Left ventricle myocardium inferior (tissue), 1 donor: ENCODE measurements around the gene KCNQ1. TPM values are rescaled to one million over a fixed set of nuclear protein-coding genes. Genes with fewer than 3 reads are reported as not detected.

ENCODE experiments used
- DNase-seq: peaks from one replicate; pipeline ENCODE4 v3.0.0-alpha.2; 2020
- H3K27ac ChIP-seq: fragments of 200-600 bp; replicated peaks from 2 replicates; pipeline ENCODE4 v1.8.0; 2021
- H3K27me3 ChIP-seq: fragments of 200-600 bp; 2 replicates; pipeline ENCODE4 v1.8.0; 2021; ENCODE audit warnings: low read depth
- H3K36me3 ChIP-seq: fragments of 200-600 bp; 2 replicates; pipeline ENCODE4 v1.8.0; 2021
- H3K4me1 ChIP-seq: fragments of 200-600 bp; 2 replicates; pipeline ENCODE4 v1.8.0; 2021
- H3K4me3 ChIP-seq: fragments of 200-600 bp; 2 replicates; pipeline ENCODE4 v1.8.0; 2021; ENCODE audit warnings: mild to moderate bottlenecking, moderate library complexity
- H3K9me3 ChIP-seq: fragments of 200-600 bp; replicated peaks from 2 replicates; pipeline ENCODE4 v1.8.0; 2021
- intact Hi-C: fragments of 100-400 bp; cut with micrococcal nuclease; formaldehyde crosslinking; loops from one replicate; pipeline ENCODE4 v1.11.0; 2022
- total RNA-seq: library from RNA; stranded (reverse); fragmentation: NEBNext Ultra II Directional; extraction: Animal tissue kit (Norgen Biotek cat#: 25700); gene quantifications from one replicate; pipeline ENCODE4 v1.2.1, GENCODE V29; 2021
- TF ChIP-seq, protein P1 (sequence below): fragments of 200-600 bp; IDR thresholded peaks from 2 replicates; pipeline ENCODE4 v1.8.0; 2021; ENCODE audit warnings: antibody characterized with exemption, mild to moderate bottlenecking, borderline replicate concordance
- donor health status: DM: no; HTN: yes; CAD: no; lungs with severe emphysema.

Gene KCNQ1
- total RNA-seq, 1 donor from 2014 or later, result 41.8 TPM

DNA sequence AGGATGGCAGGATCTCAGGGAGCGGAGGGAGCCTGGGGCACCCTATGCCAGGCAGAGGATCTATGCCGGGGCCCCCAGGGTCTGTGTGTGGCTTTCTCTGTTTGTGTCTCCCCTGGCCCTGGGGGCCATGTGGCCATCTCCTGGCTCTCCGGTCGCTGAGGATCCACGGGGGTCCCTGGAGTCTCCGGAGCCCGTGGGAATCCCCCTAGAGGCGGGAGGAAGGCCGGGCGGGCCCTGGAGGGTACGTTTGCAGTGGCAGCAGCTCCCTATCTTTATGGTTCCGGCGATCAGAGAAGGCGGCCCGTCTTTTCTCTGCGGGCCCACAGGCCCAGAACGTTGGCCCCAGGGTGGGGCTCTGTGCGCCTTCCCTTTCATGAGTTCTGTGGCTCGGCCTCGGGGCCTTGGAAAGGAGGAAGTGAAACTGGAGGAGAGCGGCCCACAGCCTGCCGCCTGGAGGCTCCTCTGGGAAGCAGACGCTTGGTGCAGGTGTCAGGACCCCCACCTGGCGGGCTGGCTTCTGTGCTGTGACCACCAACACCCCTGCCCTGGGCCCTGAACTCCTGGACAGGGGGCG is 82.1 kb downstream of the KCNQ1 start:
- peak overlapping the region; percentile 30 for H3K4me3 ChIP-seq
- H3K27me3 ChIP-seq, result peaks cover 13% of the 10 kb centered on the region
- H3K4me1 ChIP-seq, result peaks cover 23% of the 10 kb centered on the region
- H3K9me3 ChIP-seq, result no peaks in the 10 kb centered on the region
- H3K36me3 ChIP-seq, result no peaks in the 10 kb centered on the region
- intact Hi-C loops, result no loop called here
- H3K27ac ChIP-seq, result peak overlapping the region; percentile 3
- TF ChIP-seq, protein P1, sequence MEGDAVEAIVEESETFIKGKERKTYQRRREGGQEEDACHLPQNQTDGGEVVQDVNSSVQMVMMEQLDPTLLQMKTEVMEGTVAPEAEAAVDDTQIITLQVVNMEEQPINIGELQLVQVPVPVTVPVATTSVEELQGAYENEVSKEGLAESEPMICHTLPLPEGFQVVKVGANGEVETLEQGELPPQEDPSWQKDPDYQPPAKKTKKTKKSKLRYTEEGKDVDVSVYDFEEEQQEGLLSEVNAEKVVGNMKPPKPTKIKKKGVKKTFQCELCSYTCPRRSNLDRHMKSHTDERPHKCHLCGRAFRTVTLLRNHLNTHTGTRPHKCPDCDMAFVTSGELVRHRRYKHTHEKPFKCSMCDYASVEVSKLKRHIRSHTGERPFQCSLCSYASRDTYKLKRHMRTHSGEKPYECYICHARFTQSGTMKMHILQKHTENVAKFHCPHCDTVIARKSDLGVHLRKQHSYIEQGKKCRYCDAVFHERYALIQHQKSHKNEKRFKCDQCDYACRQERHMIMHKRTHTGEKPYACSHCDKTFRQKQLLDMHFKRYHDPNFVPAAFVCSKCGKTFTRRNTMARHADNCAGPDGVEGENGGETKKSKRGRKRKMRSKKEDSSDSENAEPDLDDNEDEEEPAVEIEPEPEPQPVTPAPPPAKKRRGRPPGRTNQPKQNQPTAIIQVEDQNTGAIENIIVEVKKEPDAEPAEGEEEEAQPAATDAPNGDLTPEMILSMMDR, result peak; percentile 12
- peak; percentile 37 for DNase-seq

DNA sequence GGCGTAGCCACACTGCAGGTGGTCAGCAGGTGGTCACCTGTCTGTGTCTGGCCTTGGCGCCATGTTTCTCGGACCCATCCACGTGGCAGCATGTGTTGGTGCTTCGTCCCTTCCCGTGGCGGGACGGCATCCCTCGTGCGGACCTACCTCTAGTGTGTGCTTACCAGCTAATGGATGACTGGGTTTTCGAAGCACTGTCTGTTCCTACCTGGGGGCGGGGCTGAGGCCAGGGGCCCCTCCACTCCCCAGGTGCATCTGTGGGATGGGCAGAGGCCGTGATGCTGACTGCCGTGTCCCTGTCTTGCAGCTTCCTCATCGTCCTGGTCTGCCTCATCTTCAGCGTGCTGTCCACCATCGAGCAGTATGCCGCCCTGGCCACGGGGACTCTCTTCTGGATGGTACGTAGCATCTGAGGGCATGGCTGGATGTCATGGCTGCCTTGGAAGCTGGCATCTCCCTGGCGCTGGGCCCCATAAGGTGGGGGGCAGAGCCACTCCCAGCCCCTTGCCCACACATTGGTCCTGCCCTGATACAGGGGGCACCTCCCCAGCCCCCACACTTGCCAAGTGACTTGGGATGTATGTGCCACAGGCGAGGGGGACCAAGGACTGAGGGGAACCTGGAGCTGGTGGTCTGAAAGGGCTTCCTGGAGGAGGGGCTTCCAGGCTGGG is 82.9 kb downstream of the KCNQ1 start:
- TF ChIP-seq, protein P1, result no peak
- intact Hi-C loops, result loop anchor here (2.0 kb wide), 1 partner anchor 99 kb away; no protein-coding TSS in a partner anchor
- no peaks in the 10 kb centered on the region for H3K36me3 ChIP-seq
- peaks cover 13% of the 10 kb centered on the region for H3K27me3 ChIP-seq
- H3K9me3 ChIP-seq, result no peaks in the 10 kb centered on the region
- H3K27ac ChIP-seq, result no peak overlapping the region
- DNase-seq, result peak; percentile 14
- peaks cover 27% of the 10 kb centered on the region for H3K4me1 ChIP-seq
- no peak overlapping the region for H3K4me3 ChIP-seq

DNA sequence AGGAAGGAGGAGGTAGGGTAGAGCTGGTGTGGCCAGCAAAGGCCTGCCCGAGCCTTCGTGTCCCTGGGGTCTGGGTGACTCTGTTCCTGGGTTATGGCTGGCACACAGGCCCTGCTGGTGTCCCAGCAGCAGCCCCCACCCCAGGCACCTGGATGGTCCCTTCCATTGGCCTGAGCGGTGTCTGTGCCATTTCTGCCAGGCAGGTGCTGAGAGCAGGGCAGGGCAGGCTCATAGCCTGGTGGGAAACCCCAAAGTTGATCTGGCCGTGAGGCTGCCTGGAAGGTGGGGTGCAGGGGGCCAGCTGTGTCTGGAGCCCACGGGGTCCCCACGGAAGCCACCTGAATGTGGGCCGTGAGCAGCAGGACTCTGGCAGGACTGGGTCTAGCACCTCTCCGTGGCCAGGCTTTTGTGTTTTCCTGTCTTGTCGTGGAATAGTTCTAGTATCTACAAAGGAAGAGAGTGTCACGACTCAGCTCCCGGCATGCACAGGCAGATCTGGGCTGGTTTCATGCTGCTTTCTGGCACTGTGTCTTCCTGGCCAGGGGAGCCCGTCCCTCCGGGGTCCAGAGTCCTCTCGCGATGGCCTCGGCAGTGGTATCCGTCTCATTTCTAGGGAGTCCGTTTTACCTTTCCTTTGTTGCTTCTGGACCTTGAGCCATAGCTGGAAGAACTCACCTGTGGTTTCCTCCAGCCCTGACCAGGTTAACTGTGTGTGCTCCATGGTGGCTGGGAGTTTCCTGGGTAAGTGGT is 83.7 kb downstream of the KCNQ1 start:
- no peaks in the 10 kb centered on the region for H3K9me3 ChIP-seq
- H3K27ac ChIP-seq, result no peak overlapping the region
- intact Hi-C loops, result loop anchor here (2.0 kb wide), 1 partner anchor 100 kb away; no protein-coding TSS in a partner anchor
- H3K4me1 ChIP-seq, result peaks cover 34% of the 10 kb centered on the region
- H3K36me3 ChIP-seq, result no peaks in the 10 kb centered on the region
- H3K4me3 ChIP-seq, result no peak overlapping the region
- H3K27me3 ChIP-seq, result peaks cover 13% of the 10 kb centered on the region
- DNase-seq, result no peak
- TF ChIP-seq, protein P1, result no peak

DNA sequence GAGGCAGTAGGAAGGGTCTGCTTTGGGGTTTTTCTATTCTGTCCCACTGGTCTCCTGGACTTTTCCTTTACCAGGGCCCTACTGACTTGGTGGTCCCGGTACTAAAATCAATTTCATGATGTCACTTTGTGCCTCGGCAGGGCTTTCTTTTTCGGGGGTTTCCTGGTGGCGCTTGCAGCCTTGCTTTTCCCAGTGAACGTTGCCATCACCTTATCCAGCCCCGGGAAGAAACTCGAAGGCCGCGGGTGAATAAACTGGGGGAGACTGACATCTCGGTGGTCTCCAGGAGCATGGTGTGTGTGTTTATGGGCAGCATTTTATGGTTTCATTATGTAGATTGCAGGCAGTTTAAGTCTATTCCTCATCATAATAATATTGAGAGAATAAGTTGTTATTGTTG is 84.4 kb downstream of the KCNQ1 start:
- Histone ChIP-seq H3K4me1 (peaks cover 40% of the 10 kb centered on the region), H3K4me3 (no peak overlapping the region), H3K36me3 (no peaks in the 10 kb centered on the region), H3K27me3 (peaks cover 13% of the 10 kb centered on the region), H3K27ac (no peak overlapping the region), H3K9me3 (no peaks in the 10 kb centered on the region)
- intact Hi-C loops, result loop anchor here (2.0 kb wide), 1 partner anchor 100 kb away; no protein-coding TSS in a partner anchor
- no peak for DNase-seq
- TF ChIP-seq, protein P1, result no peak

DNA sequence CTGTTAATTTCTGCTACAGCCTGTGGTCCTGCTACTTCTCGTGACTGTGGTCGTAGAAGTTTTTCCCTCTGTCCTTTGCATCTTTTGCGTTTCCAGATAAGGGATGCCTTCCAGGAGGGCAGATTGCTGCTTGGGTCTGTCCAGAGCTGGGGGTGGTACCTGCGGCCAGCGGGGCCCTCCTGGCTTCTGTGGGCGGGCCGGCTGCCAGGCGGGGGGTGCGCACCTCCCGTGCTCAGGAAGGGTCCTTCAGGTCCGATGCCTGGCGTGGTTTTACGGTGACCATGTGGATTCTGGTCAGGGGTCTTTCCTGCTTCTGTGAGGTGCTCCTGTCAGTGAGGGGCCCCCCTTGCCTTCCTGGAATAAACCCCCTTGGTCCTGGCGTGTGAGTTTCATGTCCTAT is 84.8 kb downstream of the KCNQ1 start:
- TF ChIP-seq, protein P1, result no peak
- H3K9me3 ChIP-seq, result no peaks in the 10 kb centered on the region
- peak; percentile 12 for DNase-seq
- intact Hi-C loops, result loop anchor here (2.0 kb wide), 1 partner anchor 101 kb away; no protein-coding TSS in a partner anchor
- no peaks in the 10 kb centered on the region for H3K36me3 ChIP-seq
- peaks cover 36% of the 10 kb centered on the region for H3K4me1 ChIP-seq
- peaks cover 11% of the 10 kb centered on the region for H3K27me3 ChIP-seq
- no peak overlapping the region for H3K4me3 ChIP-seq
- no peak overlapping the region for H3K27ac ChIP-seq
